Vagina (tissue), 2 donors: ENCODE results near the gene IRF5.

Experiments used
- CTCF ChIP-seq, 3 experiments: fragments of 450-650 bp in 2 of 3; fragments of 200-600 bp in 1 of 3; sonication (generic) in 1 of 3; IDR thresholded peaks; one replicate each; pipeline ENCODE4 v1.5.1; 2017 to 2019; ENCODE audit warnings: antibody characterized with exemption in 3 of 3, mild to moderate bottlenecking in 2 of 3, moderate library complexity in 2 of 3
- POLR2A ChIP-seq, 2 donors: fragments of 450-650 bp; IDR thresholded peaks; one replicate each; pipeline ENCODE4 v1.6.1; 2017; ENCODE audit warnings: antibody characterized with exemption in 2 of 2, mild to moderate bottlenecking in 2 of 2, moderate library complexity in 2 of 2

DNA sequence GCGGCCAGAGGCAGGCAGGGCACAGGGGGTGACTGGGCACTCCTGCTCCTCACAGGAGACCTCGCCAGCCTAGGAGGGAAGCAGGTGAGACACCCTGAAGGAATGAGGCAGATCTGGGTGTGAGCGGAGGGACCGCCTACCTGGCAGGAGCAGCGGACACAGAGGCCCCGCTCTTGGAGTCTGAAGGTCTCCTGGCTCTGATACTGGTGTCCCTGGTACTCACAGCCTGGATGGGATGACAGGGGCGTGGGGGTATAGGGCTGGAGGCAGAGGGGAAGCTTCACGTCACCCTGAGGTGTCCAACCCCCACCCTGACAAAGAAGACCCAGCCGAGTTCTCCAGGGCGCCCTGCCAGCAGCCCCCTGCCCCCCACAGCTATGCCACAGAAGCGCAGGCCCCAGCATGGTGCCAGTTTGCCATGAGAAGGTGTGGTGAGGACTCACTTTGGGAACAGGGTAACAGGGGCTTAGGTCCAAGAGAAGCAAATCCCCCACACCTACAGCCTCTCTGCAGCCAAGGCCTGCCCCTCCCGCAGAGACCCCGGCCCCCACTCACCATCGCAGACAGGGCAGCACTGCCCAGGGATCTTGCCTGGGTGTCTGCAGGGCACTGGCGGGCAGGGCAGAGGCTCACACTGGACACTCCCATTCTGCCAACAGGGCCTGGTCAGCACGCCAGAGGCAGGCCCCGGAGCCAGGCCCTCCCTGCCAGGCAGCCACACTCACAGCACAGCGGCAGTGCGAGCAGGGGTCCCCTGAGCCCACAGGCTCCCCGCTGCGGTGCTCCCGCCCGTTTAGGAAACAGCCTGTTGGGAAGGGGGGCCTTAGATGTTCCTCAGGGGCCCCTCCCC lies 44.3 kb upstream of the IRF5 start:
- no peak for TF ChIP-seq CTCF (IDR thresholded peaks at IDR 0.05)
- TF ChIP-seq POLR2A (IDR thresholded peaks at IDR 0.05) = no peak
